IgD-negative memory B cell (primary cell): ENCODE results near the gene FOXP1. TPM values are rescaled to one million over a fixed set of nuclear protein-coding genes. Genes with fewer than 3 reads are reported as not detected.
A peak's percentile ranks its signal among the peaks of the same experiment; 100 is the strongest.

Experiments used
- H3K27ac Mint-ChIP-seq, 3 donors: one replicate each; pipeline ENCODE4 v1.8.0; 2020 to 2022; ENCODE audit warnings: mild to moderate bottlenecking in 3 of 3, mixed read lengths in 3 of 3, moderate library complexity in 1 of 3
- H3K27me3 Mint-ChIP-seq: one replicate; pipeline ENCODE4 v1.8.0; 2021; ENCODE audit warnings: mixed read lengths
- H3K36me3 Mint-ChIP-seq: one replicate; pipeline ENCODE4 v1.8.0; 2020; ENCODE audit warnings: mild to moderate bottlenecking, mixed read lengths
- H3K4me1 Mint-ChIP-seq, 3 donors: one replicate each; pipeline ENCODE4 v1.8.0; 2020 to 2022; ENCODE audit warnings: mixed read lengths in 3 of 3, mild to moderate bottlenecking in 1 of 3
- H3K4me3 Mint-ChIP-seq, 4 donors: one replicate each; pipeline ENCODE4 v1.8.0; 2020 to 2022; ENCODE audit warnings: mild to moderate bottlenecking in 4 of 4, mixed read lengths in 4 of 4, moderate library complexity in 3 of 4
- H3K9me3 Mint-ChIP-seq, 3 donors: one replicate each; pipeline ENCODE4 v1.8.0; 2020 to 2021; ENCODE audit warnings: mixed read lengths in 3 of 3, mild to moderate bottlenecking in 1 of 3
- polyA plus RNA-seq: library from polyadenylated mRNA; unstranded; fragments of 300-500 nt; fragmentation: Illumina TruSeq; gene quantifications from one replicate; pipeline ENCODE4 v1.2.3, GENCODE V29; 2021

FOXP1 gene
- polyA plus RNA-seq, 1 donor from 2014 or later = 277 TPM

DNA sequence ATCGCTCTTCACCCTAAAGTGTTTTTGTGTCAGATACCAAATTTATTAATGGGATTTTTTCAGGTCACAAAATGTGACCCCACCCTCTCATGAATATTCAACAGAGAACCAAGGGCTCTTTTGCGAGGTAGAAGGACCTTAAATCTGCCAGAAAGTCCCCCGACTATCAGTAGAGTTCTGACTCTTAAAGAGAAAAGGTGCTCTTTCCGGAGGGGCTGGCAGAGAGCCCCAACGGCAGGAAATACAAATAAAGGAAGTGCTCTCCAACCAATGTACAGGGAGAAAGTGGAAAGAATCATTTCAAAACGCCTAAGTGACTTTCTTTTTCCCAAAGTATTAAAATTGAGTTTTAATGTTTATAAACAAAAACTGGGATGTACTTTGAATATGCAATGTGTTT is 517.2 kb downstream of the FOXP1 start:
- Mint-ChIP-seq H3K4me3 (peak overlapping the region in 3 of 4 donors; percentile 92 to 97 (median 96)), H3K4me1 (peaks cover 27 to 51% (median 44%) of the 10 kb centered on the region in 3 donors), H3K36me3 (no peaks in the 10 kb centered on the region), H3K27me3 (no peaks in the 10 kb centered on the region), H3K9me3 (no peaks in the 10 kb centered on the region), H3K27ac (peak overlapping the region; percentile 97 to 99 (median 98))

GRCh38 chr3:71065764-71066013 is 517.8 kb downstream of the FOXP1 start:
- H3K36me3 Mint-ChIP-seq = no peaks in the 10 kb centered on the region
- peak overlapping the region; percentile 97 to 99 (median 98) for H3K27ac Mint-ChIP-seq
- H3K4me1 Mint-ChIP-seq = peaks cover 28 to 55% (median 51%) of the 10 kb centered on the region in 3 donors
- H3K9me3 Mint-ChIP-seq = no peaks in the 10 kb centered on the region
- no peaks in the 10 kb centered on the region for H3K27me3 Mint-ChIP-seq
- H3K4me3 Mint-ChIP-seq = peak overlapping the region in 3 of 4 donors; percentile 92 to 97 (median 96)

DNA sequence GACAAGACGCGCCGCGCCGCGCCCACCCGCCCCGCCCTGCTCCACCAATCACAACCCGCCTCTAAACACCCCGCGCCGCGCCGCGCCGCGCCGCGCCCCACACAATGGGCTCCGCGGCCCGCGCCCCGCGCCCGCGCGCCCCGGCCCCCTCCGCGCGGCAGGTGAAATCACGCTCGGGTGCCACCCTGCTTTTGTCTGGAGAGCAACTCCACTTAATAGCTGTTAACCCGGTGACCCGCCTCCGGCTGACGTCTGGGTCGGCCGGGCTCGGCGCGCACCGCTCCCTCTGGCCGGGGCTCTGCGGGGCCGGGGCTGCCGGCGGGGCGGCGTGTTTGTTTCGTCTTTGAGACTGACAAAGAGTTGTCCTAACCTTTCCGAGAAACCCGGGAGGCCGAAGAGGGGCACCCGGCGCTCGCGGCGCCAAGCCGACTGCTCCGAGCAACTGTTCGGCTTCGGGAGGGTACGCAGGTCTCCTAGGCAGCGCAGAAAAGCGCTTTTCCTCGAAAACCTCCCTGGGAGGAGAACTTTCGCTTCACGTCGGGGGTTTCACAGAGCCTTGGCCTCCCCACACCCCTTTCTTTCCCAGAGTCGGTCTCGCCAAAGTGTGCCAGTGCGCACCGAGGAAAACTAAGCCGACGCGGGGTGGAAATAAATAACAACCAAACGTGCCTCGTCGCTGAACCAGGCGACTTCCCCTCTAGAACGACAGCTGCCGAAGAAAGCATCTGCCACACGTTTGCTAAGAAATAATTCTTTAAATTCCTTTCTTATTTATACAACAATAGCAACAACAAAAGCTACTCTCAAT is 518.4 kb downstream of the FOXP1 start:
- H3K4me1 Mint-ChIP-seq = peaks cover 33 to 58% (median 54%) of the 10 kb centered on the region in 3 donors
- H3K36me3 Mint-ChIP-seq = no peaks in the 10 kb centered on the region
- peak overlapping the region; percentile 97 to 99 (median 98) for H3K27ac Mint-ChIP-seq
- H3K27me3 Mint-ChIP-seq = no peaks in the 10 kb centered on the region
- H3K9me3 Mint-ChIP-seq = no peaks in the 10 kb centered on the region
- peak overlapping the region in 3 of 4 donors; percentile 92 to 97 (median 96) for H3K4me3 Mint-ChIP-seq

- Mint-ChIP-seq H3K27me3 (no peaks in the 10 kb centered on the region), H3K4me3 (peak overlapping the region in 1 of 4 donors; percentile 92), H3K9me3 (no peaks in the 10 kb centered on the region), H3K36me3 (no peaks in the 10 kb centered on the region), H3K27ac (no peak overlapping the region), H3K4me1 (peaks cover 31 to 58% (median 50%) of the 10 kb centered on the region in 3 donors)
These were observed 519.1 kb downstream of the FOXP1 start for GRCh38 chr3:71064291-71064955.

DNA sequence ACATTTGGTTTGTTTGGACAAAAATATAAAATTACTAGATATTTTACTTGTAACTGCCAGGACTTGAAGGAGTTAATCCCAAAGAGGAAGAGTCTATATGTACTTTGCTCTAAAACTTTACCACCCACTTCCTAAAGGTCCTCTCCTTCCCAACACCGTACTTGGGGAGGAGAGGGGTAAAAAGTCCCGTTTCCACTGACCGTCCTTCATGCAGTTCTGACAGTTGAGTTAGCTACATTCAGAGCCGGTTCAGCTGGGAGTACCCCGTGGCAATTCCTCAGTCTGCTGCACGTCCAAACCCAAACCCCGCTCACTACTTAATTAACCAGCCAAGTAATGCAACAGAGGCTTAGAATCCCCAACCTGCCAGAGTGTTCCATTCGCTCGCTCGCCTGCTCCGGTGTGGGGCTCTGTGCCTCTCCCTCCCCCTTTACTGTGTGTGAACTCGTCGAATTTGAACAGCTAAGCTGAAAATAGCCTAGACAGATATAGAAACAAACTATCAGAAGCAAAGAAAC is 519.7 kb downstream of the FOXP1 start:
- Mint-ChIP-seq H3K27ac (no peak overlapping the region), H3K9me3 (no peaks in the 10 kb centered on the region), H3K27me3 (no peaks in the 10 kb centered on the region), H3K36me3 (no peaks in the 10 kb centered on the region), H3K4me3 (no peak overlapping the region), H3K4me1 (peaks cover 29 to 56% (median 52%) of the 10 kb centered on the region in 3 donors)

DNA sequence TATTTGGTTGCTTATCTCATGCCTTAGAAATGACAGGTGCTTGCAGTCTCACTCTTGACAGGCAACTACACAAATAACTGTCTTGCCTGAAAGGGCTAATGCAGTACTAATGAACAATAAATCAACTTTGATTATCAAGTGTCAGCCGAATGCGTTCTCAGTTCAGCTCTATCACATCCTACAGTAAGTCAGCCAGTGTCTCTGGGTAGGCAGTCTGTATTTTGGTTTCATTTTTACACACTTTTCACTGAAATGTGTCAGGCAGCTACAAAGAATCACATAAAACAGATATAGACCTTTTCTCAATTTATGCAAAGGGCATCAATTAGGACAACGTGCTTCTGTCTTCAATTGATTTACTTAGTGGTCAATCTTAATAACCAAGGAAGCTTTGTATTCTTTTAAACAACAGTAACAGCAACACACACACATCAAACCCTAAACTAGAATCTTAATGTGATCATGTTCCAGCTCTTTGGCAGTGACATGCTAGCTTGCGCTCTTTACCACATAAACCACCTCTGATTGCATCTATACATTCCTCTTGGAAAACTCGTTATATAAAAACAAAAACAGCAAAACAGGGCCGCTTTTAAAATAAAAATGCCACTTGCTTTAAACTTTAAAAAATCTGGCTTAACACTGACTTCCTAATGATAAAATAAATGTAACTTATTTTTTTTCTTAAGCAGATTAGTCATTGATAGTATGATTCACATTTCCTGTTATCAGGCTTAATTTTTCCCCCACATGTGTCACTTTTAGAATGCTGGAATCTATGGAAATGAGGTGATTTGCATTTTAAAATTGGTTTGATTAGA is 520.4 kb downstream of the FOXP1 start:
- H3K36me3 Mint-ChIP-seq = no peaks in the 10 kb centered on the region
- peaks cover 31 to 57% (median 55%) of the 10 kb centered on the region in 3 donors for H3K4me1 Mint-ChIP-seq
- H3K27me3 Mint-ChIP-seq = no peaks in the 10 kb centered on the region
- H3K9me3 Mint-ChIP-seq = no peaks in the 10 kb centered on the region
- H3K4me3 Mint-ChIP-seq = no peak overlapping the region
- H3K27ac Mint-ChIP-seq = no peak overlapping the region

GRCh38 chr3:71062037-71062932 is 521.2 kb downstream of the FOXP1 start:
- Mint-ChIP-seq H3K36me3 (peaks cover 1% of the 10 kb centered on the region), H3K27me3 (no peaks in the 10 kb centered on the region), H3K4me3 (peak overlapping the region in 1 of 4 donors; percentile 49), H3K4me1 (peaks cover 36 to 61% (median 59%) of the 10 kb centered on the region in 3 donors), H3K27ac (peak overlapping the region in 1 of 3 donors; percentile 81), H3K9me3 (no peaks in the 10 kb centered on the region)

DNA sequence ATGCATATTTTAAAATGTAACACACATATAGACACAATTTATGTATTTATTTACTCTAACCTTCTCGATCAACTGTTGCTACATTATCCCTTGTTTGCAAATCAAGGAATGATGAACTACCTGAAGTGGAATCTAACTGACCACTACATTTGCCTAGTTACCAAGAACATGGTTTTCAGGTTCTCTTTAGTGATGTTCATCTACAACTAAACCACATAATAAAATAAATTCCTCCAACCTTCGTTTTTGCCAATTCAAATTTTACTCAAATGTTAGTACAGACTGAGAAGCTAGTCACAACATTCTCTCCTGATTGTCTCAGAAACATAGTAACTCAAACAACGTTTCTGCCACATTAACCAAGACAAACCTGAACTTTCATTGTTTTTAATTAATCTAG is 521.9 kb downstream of the FOXP1 start:
- Mint-ChIP-seq H3K27me3 (no peaks in the 10 kb centered on the region), H3K4me3 (peak overlapping the region in 1 of 4 donors; percentile 49), H3K9me3 (no peaks in the 10 kb centered on the region), H3K4me1 (peaks cover 33 to 63% (median 59%) of the 10 kb centered on the region in 3 donors), H3K27ac (no peak overlapping the region), H3K36me3 (peaks cover 1% of the 10 kb centered on the region)

- Mint-ChIP-seq H3K27me3 (no peaks in the 10 kb centered on the region), H3K36me3 (peaks cover 1% of the 10 kb centered on the region), H3K27ac (peak overlapping the region in 1 of 3 donors; percentile 86), H3K9me3 (no peaks in the 10 kb centered on the region), H3K4me3 (peak overlapping the region in 3 of 4 donors; percentile 23 to 62 (median 38)), H3K4me1 (peaks cover 29 to 62% (median 59%) of the 10 kb centered on the region in 3 donors)
These were observed 522.5 kb downstream of the FOXP1 start for GRCh38 chr3:71061037-71061436.

DNA sequence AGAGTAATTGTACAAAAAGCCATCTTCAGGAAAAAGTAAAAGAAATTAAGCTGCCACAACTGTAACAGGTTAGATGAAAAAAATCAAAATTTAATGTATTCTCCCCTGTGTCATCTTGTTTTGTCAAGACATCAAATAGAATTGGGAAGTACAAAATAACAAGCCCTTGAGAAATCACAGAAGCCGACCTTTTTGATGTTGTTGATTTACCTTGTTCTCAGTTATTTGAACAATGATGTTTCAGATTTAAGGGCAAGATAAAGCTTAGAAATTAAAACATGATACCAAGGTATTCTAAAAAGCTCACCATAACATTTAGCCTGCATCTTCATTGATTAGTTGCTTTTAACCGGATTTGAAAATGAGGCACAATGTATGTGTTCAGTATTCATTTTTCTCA is 523.0 kb downstream of the FOXP1 start:
- Mint-ChIP-seq H3K4me1 (peaks cover 31 to 65% (median 59%) of the 10 kb centered on the region in 3 donors), H3K27ac (peak overlapping the region in 1 of 3 donors; percentile 86), H3K9me3 (no peaks in the 10 kb centered on the region), H3K36me3 (peaks cover 1% of the 10 kb centered on the region), H3K27me3 (no peaks in the 10 kb centered on the region), H3K4me3 (peak overlapping the region in 2 of 4 donors; percentile 23 to 44)

- Mint-ChIP-seq H3K4me1 (peaks cover 42 to 83% (median 81%) of the 10 kb centered on the region in 3 donors), H3K27me3 (no peaks in the 10 kb centered on the region), H3K36me3 (peaks cover 5% of the 10 kb centered on the region), H3K4me3 (peak overlapping the region in 3 of 4 donors; percentile 49 to 87 (median 51)), H3K9me3 (no peaks in the 10 kb centered on the region), H3K27ac (peak overlapping the region; percentile 13 to 76 (median 50))
These were observed 526.0 kb downstream of the FOXP1 start for GRCh38 chr3:71057526-71057894.

DNA sequence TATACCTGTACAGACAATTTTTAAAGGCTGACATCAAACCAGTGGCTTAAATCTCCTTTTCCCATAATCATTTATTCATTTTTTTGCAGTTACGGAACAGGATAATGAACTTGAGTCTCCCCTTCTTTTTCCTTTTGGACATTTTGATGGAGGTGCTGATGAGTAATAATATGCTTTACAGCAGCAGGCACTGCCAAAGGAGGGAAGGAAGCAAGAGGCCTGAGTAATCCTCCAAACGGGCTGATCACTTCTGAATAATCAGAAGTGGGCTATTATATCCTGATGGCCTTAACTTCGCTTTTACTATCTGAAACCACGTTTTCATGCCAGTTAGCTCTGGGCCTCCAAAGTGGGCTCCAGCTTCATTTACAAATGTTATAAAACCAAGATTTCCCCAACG is 527.2 kb downstream of the FOXP1 start:
- H3K4me3 Mint-ChIP-seq = peak overlapping the region in 1 of 4 donors; percentile 22
- no peaks in the 10 kb centered on the region for H3K9me3 Mint-ChIP-seq
- H3K27ac Mint-ChIP-seq = peak overlapping the region in 1 of 3 donors; percentile 62
- no peaks in the 10 kb centered on the region for H3K27me3 Mint-ChIP-seq
- H3K4me1 Mint-ChIP-seq = peaks cover 43 to 83% (median 81%) of the 10 kb centered on the region in 3 donors
- peaks cover 5% of the 10 kb centered on the region for H3K36me3 Mint-ChIP-seq

DNA sequence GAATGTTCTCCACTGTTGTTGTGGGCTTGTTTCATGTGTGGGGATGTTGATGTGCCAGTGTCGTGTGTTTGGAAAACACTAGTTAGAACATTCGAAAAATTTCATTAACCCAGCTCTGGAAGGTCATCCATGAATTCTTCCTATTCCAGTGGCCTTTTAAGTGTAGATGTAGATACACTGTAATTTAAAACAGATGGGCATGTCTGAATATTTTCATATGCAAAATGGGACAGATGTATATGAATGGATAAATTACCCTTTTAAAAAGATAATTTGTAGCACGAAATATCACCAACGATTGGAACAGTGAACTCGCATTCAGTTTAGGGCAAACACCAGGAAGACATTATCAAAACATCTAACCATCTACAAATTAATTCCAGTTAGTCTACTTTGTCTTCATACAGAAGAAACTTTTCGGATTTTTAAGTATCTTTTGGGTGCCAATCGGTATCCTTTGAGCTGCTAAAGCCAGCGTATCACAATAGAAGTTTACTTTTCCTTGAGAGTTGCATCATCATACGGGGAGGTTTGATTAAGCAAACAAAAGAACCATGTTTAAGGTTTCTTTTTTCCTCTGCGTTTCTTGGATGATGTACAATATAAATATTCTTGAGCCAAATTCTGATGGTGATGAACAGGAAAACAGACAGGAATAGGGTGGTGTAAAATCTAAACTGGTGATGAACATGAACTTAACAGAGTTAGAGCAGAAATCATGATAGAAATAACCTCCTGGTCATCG is 528.1 kb downstream of the FOXP1 start:
- Mint-ChIP-seq H3K9me3 (no peaks in the 10 kb centered on the region), H3K36me3 (peaks cover 8% of the 10 kb centered on the region), H3K4me1 (peaks cover 41 to 83% (median 79%) of the 10 kb centered on the region in 3 donors), H3K27ac (peak overlapping the region in 1 of 3 donors; percentile 62), H3K27me3 (no peaks in the 10 kb centered on the region), H3K4me3 (peak overlapping the region in 1 of 4 donors; percentile 31)
